ENCODE results near the gene NOS1AP.

The NOS1AP gene

DNA sequence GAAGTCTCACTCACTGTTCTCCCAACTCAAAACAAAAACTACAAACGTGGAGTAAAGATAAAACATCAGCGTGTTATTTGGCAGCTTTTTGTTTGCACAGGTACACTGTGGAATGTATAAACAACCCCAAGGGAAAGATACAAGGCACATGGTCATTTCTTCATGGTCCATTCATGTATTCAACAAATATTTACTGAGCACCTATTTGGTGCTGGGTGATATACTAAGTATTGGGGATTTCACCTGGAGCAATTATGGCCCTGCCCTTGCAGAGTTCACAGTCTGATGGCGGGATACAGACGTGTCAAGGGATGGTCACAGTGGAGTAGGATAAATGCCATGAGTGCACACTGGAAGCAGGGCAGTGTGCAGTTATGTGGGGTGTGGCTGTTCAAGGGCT lies 171.1 kb downstream of the NOS1AP start:
- DNase-seq (ENCODE audit: low read depth in 2 of 3, low spot score in 2 of 3), result no peak

DNA sequence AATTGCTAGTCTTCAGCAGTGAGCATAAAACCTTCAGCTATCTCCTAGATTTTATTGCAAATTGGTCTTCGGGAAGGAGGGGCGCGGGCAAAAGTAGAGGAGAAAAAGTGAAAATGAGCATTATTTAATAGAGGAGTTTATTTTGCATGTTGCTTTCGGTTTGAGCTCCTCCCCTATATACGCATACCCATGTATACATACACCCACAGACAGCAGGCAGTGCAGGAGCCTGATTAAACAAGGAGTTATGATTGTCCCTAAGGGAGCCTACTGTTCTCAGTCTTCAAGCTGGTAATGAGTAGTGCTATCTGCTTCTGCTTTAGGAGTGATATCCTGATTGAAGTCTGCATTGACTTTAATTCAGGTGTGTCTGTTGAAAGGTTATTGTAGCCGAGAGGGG lies 173.3 kb downstream of the NOS1AP start:
- DNase-seq (ENCODE audit: low read depth in 2 of 3, low spot score in 2 of 3), result no peak

DNA sequence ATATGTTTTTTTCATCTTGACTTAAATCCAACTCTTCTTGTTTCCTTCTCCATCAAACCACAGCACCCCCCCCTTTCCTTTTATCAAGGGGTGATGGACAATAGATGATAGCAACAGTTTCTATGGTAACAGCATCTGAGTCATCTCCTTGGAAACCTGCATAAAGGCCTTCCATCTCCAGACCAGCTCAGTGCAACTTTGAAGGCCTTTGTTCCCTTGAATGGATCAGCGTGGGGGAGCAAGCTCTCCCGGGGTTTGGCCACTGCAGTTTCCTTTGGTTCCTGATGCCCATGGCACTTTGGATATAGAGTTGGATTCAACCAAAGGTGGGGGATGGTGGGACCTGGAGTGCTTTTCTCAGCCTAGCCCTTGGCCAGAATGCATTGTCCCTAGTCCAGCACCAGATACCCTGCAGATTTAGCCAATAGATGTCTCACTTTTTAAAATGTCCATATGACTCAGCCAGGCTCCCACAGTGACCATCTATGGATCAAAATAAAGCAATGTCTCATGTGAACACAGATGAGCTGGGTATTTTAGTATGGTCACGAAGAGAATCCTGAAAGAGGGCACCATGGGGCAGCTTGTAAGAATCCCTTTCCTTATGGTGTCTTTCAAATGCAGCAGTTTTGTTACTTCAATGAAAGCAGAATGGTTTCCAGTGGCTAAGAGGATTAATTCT lies 179.5 kb downstream of the NOS1AP start:
- DNase-seq (ENCODE audit: low read depth in 2 of 3, low spot score in 2 of 3), result no peak

DNA sequence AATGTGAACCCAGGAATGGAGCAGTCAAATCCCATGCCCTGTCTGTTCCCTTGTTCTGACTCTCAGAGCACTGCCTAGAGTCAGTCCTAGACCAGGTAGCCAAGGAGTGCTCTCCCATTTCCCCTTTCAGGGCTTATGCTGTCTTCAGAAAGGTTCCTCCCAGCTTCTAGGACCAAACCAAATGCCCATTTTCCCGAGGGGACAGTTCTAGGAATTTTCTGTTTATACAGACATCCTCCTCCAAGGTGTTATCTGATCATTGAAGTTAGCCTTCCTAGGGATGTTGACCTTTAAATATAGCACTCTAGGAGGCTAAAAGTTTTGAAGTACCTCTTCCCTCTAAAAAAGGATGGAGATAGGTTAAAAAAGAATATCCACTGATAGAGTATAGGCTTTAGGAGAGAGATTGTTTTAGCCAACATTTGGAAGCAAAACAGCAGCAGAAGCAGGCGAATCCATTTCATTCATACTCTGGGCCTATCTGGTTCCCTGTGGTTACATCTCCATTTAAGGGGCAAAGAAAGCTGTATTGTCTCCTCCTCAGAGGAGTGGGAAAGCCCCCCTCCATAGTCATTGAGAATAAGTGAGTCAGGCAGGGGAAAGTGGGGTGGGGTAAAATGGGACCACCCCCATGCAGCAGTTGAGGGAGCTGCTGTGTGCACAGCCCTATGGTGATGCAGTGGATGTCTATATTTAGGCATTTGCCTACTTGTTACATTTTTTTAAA lies 180.7 kb downstream of the NOS1AP start:
- DNase-seq (ENCODE audit: low read depth in 2 of 3, low spot score in 2 of 3), result no peak

DNA sequence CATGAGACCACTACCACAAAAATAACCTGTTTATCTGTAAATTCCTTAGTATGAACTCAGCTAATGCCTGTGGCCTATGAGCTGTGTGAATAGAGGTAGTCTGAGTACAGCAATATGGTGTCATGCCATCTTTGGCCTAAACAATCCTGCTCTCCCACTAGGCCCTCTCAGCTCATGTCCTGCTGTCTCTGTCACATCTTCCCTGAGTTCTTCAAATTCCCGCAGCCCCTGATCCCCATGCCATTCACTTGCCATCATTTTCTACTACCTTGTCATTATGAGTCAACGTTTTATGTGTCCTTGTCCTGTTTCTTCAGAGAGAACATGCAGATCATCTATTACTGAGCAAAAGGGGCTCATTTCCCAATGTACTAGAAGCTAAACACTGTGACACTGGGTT lies 181.6 kb downstream of the NOS1AP start:
- no peak for DNase-seq (ENCODE audit: low read depth in 2 of 3, low spot score in 2 of 3)

DNA sequence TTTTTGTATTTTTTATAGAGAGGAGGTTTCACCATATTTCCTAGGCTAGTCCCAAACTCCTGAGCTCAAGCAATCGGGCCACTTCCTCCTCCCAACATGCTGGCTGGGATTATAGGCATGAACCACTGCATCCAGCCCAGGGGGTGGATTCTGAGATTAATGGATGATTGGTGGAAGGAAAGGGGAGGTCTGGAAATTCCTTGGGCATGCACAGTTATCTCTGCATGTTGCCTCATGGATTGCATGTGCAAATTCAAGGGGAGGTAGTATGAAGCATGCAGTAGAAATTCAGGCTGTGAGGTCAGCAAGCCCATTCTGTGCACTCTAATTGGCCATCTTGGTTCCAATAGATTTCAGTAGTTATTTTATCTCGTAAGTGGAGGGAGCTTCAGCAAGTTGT lies 182.7 kb downstream of the NOS1AP start:
- no peak for DNase-seq (ENCODE audit: low read depth in 2 of 3, low spot score in 2 of 3)

DNA sequence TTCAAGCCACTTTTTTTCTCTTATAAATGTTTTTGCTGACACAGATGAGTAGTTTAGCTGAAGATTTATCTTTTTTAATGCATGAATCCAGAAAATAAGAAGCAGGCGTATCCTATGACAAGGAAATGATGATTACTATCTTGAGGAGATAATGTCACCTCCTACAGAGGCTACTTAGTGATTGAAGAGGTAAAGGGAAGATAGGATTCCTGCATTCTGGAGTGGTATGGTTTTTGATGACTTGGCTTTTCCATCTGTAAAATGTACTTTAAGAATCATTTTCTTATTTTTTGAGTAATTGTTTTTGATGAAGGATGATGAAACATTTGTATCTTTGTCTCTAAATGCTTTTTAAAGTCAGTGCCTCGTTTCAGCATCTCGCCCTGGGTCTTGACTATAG lies 184.3 kb downstream of the NOS1AP start:
- no peak for DNase-seq (ENCODE audit: low read depth in 2 of 3, low spot score in 2 of 3)

DNA sequence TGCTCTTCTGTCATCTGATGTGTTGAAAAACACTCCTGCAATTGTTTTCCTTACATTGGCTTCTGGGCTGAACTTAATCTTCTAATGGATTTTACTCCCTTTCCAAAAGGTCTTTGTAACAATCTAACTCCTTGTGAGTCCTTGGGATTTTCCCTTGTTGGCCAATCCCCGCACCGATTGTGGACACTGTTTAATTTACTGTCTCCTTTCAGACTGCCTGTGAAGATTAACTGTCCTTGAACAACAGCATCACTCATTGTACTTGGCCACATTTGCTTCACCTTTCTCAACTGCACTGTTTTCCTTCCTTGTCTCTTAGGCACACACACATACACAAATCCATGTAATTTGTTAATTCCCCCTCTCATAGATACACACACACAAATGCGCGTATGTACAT lies 186.8 kb downstream of the NOS1AP start:
- no peak for DNase-seq (ENCODE audit: low read depth in 2 of 3, low spot score in 2 of 3)

DNA sequence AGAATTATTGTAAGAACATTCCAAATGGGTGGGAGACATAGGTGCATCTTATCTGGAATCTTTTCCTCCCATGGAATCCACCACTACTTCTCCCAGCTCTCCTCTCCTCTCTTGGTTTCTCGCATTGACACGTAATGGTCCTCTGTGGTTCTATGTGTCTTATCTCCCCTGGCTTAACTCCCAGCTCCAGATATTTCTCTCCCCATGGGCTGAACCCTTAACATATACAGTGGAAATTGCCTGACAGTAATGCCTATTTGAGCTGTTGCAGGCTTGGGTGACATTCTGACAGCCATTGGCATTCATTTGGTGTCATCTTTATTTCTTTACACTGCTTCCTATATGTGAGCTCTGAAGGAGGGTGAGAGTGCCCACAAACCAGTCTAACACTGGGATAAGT lies 188.9 kb downstream of the NOS1AP start:
- no peak for DNase-seq (ENCODE audit: low read depth in 2 of 3, low spot score in 2 of 3)

DNA sequence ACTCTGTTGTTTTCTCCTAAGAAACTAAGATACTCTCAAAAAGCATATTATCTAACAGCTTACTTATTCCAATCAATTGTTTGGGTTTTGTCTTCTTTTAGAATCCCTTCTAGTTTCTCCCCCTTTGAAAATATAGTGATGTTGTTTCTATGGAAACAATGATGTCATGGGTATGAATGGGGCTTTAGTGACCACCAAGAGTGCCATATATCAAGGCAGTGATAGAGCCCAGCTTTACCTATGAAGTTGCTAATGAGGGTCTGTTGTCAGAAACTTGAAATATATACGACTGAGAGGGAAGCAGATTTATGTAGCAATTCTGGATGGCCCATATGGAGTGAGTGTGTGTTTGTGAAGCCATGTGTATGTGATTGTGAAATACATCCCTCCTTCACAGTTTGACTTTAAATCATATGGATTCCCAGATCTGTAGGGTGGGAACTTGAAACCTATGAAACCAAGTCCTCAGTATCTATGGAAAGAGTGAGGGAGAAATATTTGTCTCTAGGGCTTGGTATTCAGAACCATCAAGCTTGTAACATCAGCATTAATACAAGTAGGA lies 190.5 kb downstream of the NOS1AP start:
- no peak for DNase-seq (ENCODE audit: low read depth in 2 of 3, low spot score in 2 of 3)

DNA sequence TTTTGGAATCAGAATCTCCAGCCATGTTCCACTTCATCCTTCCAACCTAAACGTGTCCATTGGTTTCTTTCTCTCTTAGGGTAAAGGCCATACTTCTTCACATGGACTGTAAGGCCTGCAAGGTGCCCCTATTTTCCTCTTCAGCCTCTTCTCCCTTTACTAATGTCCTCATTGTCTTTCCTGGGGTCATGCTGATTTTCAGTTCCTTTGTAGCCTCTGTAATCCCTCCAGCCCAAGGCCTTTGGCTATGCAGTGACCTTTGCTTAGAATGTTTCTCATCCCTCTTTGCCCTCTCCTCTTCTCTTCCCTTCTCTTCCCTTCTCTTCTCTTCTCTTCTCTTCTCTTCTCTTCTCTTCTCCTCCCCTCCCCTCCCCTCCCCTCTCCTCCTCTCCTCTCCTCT lies 194.6 kb downstream of the NOS1AP start:
- no peak for DNase-seq (ENCODE audit: low read depth in 2 of 3, low spot score in 2 of 3)

DNA sequence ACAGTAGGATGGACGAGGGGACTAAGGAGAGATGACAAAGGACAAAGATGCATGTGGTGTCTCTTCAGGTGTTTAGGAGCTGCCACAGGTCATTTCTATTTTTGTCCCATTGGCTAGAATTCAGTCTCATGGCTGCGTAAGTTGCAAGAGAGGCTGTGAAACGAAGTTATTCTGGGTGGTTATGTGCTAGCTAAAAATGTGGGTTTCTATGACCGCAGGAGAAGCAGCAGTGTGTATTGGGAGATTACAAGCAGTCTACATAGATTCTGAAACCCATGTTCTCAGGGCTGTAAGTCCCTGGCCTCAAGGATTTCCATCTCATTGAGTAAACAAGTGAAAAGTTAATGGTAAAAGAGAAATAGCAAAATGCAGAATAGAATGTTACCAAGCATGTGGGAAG lies 196.5 kb downstream of the NOS1AP start:
- no peak for DNase-seq (ENCODE audit: low read depth in 2 of 3, low spot score in 2 of 3)

DNA sequence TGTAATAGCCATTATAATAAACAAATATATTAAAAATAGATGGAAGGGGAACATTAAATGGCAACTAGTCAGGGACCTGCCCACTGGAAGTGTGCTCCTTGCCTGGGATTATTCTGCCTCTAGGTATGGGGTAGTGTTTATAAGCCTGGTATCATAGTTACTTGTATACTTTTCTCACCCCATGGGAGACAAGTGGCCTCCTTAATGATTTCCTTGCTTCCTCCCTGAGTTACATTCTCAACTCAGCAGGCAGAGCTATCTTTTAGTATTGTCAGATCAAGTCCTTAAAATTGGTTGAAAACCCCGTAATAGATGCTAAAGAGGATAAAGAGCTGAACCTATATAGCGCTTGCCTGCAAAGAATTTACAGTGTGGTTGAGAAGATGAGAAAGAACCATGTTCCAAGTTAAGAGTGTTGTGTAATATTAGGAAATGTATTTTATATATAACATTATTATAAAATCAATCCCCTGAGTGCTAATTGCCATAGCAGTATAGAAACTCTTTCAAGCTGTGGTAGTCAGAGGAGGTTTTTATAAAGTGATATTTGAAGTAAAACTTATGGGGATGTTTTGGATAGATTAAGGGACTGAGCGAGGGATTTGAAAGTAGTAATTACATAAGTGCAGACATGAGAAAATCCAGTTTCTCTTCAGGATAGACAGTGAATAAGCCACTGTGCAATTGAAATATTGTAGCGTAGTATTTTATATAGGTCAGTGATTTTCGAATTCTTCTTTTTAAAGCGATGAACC lies 200.7 kb downstream of the NOS1AP start:
- DNase-seq (ENCODE audit: low read depth in 2 of 3, low spot score in 2 of 3), result no peak

DNA sequence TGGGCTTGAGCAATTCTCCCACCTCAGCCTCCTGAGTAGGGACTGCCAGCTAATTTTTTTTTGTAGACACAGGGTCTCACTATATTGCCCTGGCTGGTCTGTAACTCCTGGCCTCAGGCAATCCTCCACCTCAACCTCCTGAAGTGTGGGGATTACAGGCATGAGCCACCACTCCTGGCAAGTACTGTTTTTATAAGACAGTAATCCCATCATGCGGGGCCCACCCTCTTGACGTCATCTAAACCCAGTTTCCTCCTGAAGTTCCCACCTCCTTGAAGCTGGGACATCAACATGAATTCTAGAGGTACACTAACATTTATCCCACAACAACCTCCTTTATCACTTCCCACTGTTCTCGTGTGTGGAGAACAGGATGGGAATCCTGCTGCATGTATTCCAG lies 202.5 kb downstream of the NOS1AP start:
- DNase-seq (ENCODE audit: low read depth in 2 of 3, low spot score in 2 of 3), result no peak

DNA sequence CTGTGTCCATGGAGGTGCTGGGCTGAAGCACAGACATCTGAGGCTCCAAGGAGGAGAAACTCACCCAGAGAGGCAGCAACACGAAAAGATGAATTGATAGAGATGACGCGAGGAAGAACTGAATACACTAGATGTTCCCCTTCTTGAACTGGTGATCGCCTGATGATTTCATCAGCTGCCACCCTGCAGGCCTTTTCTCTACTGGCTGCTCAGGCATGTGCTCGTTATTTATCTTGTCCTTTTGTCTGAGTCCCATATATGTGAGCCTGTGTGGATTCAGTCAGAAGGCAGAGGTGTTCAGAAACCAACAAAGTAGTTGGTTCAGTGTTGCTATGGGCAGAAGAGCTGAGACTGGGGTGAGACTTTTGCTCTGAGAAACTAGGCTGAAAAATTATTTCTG lies 202.9 kb downstream of the NOS1AP start:
- DNase-seq (ENCODE audit: low read depth in 2 of 3, low spot score in 2 of 3), result no peak

DNA sequence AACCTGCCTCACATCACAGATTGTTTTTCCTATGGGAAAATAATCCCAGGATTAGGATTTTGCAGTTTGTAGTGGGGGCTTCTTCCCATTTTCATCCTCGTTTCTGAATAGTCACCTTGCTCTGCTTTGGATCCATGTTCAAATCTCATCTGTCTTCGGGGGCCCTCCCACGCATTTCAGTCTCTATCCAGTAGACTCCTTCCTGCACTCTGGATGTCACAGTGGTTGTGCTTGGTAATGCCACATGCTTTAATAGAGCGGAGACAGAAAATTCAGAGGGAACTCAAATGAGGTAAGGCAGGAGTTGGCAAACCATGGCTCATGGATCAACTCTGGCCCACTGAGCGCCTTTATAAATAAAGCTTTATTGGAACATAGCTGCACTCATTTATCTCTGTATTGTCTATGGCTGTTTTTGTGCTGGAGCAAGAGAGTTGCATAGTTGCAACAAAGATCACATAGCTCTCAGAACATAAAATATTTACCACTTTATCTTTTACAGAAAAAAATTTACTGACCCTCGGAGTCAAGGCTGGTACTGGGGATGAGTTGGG lies 206.2 kb downstream of the NOS1AP start:
- no peak for DNase-seq (ENCODE audit: low read depth in 2 of 3, low spot score in 2 of 3)

DNA sequence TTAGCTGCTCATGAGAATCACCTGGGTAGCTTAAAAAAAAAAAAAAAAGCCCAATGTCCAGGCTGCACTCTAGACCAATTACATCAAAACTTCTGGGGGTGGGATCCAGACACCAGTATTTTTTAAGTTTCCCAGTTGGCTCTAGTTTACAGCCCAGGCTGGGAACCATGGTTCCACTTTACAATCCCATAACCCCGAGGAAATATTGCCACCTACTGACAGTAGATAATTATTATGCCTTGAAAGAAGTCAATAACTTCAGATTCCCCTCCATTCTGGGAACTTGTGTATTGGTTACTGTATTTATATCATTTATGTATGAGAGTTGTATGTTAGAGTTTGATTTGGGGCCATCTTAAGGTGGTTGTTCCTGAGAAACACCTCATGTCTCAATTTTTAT lies 207.0 kb downstream of the NOS1AP start:
- no peak for DNase-seq (ENCODE audit: low read depth in 2 of 3, low spot score in 2 of 3)

DNA sequence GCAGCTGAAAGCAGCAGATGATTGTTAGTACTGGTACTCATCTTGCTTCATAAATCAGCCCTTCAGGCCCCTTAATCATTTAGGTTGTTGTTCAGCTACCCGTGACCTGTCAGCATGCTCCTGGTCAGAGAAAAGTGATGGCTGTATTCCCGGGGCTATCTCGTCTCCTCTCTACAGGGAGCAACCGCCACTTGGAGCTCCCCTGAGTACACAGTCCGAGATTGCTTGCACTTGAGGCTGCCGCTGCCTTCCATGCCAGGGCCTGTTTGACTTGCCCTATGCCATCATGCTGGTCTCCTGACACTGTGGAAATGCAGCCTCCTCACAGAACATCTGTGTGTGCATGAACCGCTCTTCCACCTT lies 209.6 kb downstream of the NOS1AP start:
- DNase-seq (ENCODE audit: low read depth in 2 of 3, low spot score in 2 of 3), result no peak

DNA sequence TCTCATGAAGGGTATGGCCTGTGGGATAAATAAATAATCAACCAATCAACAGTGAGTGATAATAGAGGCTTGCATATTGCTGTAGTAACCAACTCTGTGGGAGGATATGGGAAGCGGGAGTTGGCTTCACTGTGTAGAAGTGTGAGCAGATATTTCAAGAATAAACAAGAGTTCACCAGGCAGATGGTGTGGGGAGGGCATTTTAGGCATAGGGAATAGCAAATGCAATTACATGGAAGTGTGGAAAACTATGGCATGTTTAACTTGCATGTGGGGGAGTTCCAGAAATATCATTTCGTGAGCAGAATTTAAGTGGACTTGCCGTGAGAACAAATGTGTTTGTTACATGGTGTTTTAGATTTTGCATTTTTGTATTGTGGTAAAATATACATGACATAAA lies 211.9 kb downstream of the NOS1AP start:
- no peak for DNase-seq (ENCODE audit: low read depth in 2 of 3, low spot score in 2 of 3)

DNA sequence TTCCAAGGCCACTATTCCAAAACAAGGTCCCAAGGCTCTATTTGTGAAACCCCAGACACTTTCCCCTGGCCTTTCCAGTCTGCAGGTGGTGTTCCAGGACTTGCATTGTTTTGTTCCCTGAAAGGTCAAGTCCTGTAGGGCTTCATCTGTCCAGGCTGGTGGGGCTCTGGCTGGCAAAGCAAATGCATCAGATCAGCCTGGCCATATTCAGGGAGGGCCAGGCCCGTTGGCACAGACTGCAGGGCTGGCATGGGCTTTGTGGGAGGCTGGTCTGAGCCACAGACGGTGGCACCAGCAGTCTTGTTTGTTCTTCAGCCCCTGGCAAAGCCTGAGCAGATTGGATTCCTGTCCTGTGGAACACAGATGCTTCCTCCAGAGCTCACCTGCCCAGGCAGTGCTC lies 214.2 kb downstream of the NOS1AP start:
- DNase-seq (ENCODE audit: low read depth in 2 of 3, low spot score in 2 of 3), result no peak

DNA sequence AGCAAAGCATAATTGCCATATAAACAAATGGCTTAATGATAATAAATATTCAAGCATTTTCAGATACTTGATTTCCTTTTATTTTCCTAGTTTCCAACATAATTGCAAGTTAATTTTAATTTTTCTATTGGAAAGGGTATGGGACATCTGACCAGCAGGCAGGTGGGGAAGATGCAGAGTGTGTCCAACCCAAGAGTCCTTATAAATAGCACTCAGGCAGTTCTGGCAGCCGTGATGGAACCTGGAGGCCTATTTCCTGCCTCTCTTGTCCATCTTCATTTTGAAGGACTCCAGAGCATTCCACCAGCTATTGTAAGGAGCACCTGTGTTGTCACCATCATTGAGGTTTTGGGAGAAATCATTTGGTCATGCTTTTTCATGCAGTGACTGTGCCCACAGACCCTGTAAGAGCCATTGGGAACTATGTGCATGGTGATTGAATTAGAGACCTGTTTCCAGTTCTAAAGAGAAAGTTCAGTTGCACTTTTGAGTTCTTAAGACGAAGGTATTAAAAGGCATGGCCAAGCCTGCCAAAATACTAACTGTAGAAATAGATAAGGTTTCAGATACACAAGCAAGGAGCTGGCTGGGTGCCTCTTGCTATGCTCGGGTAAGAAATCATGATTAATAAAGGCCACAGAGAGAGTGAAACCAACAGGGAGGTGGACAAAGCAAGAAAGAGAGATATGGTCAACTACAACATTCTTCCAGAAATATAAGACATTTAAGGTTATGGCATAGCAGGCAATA lies 214.9 kb downstream of the NOS1AP start:
- DNase-seq (ENCODE audit: low read depth in 2 of 3, low spot score in 2 of 3), result no peak

Data from activated CD8-positive, alpha-beta memory T cell treated with anti-CD3 and anti-CD28 coated beads for 48 hours (primary cell).